Aorta (tissue), 5 donors: Measurements from ENCODE around the gene SLC25A26. TPM values are rescaled to one million over a fixed set of nuclear protein-coding genes. Genes with fewer than 3 reads are reported as not detected.

Source experiments
- ATAC-seq: fragments of 200-7000 bp; cut with Tn5 transposase; one replicate; pipeline ENCODE4 v1.9.1; 2022; ENCODE audit warnings: moderate library complexity; ENCODE audit not compliant: low FRiP score
- DNase-seq, 2 donors: peaks; one replicate each; pipeline ENCODE4 v3.0.0-alpha.2; 2020
- H3K27ac ChIP-seq, 2 donors: one replicate each; pipeline ENCODE4 v1.5.1; 2013; ENCODE audit warnings: low read length in 2 of 2, mild to moderate bottlenecking in 2 of 2, moderate library complexity in 2 of 2, control low read depth in 1 of 2, inconsistent platforms in 1 of 2, low read depth in 1 of 2
- H3K27me3 ChIP-seq, 2 donors: one replicate each; pipeline ENCODE4 v1.6.1; 2013; ENCODE audit warnings: control low read depth in 1 of 2, low read length in 1 of 2, mild to moderate bottlenecking in 1 of 2, moderate library complexity in 1 of 2; ENCODE audit not compliant: insufficient read depth in 2 of 2, control insufficient read depth in 1 of 2
- H3K36me3 ChIP-seq, 2 donors: one replicate each; pipeline ENCODE4 v1.6.1; 2013; ENCODE audit warnings: control low read depth in 1 of 2, low read length in 1 of 2, mild to moderate bottlenecking in 1 of 2; ENCODE audit not compliant: insufficient read depth in 2 of 2, control insufficient read depth in 1 of 2
- H3K4me1 ChIP-seq, 2 donors: one replicate each; pipeline ENCODE4 v1.6.1; 2013; ENCODE audit warnings: low read length in 2 of 2, control low read depth in 1 of 2, mild to moderate bottlenecking in 1 of 2, moderate library complexity in 1 of 2; ENCODE audit not compliant: insufficient read depth in 2 of 2, control insufficient read depth in 1 of 2
- H3K4me3 ChIP-seq, 2 donors: one replicate each; pipeline ENCODE4 v1.5.1; 2013; ENCODE audit warnings: low read length in 2 of 2, control low read depth in 1 of 2, mild to moderate bottlenecking in 1 of 2
- H3K9me3 ChIP-seq: one replicate; pipeline ENCODE4 v1.6.1; 2013; ENCODE audit warnings: mild to moderate bottlenecking, low read length; ENCODE audit not compliant: control insufficient read depth
- WGBS, 2 donors: extraction: QIAGEN DNeasy Blood & Tissue Kit; methylation state at CpG; one replicate each; pipeline ENCODE4 v1.1.7; 2013; 5-methylcytosine and 5-hydroxymethylcytosine counted together
- intact Hi-C, 2 donors: fragments of 100-400 bp; cut with DNase I; formaldehyde crosslinking; loops; one replicate each; pipeline versions ENCODE4 v1.14.2 to v1.15.0; 2022
- polyA plus RNA-seq, 2 donors: library from polyadenylated mRNA; stranded (reverse); fragments of 200-250 nt; gene quantifications; one replicate each; pipeline ENCODE4 v1.2.3, GENCODE V29; 2013
- total RNA-seq, 2 donors: library from RNA; stranded (reverse); fragmentation: NEBNext Ultra II Directional; extraction: Animal tissue kit (Norgen Biotek cat#: 25700); gene quantifications; one replicate each; pipeline ENCODE4 v1.2.1, GENCODE V29; 2021
- donor health status: healthy with polysubstance abuse.
- donor health status: Bipolar disorder and iron deficiency.
- donor health status: DM: no; HTN: no; CAD: no.
- donor health status: DM: no; HTN: no; CAD: no.
- donor health status: DM: yes; HTN: yes; CAD: no.

SLC25A26 gene
- total and polyA plus RNA-seq, 4 donors = 14.9 to 17.5 (median 16.7) TPM

GRCh38 chr3:66396888-66397287 lies 176.1 kb downstream of the SLC25A26 start:
- Histone ChIP-seq H3K4me3 (no peak overlapping the region), H3K36me3 (no peaks in the 10 kb centered on the region), H3K27me3 (no peaks in the 10 kb centered on the region), H3K4me1 (peaks cover 8 to 15% of the 10 kb centered on the region in 2 donors), H3K9me3 (no peaks in the 10 kb centered on the region), H3K27ac (no peak overlapping the region)
- intact Hi-C loops = no loop called here
- WGBS, 2 donors = 96 to 98% methylated on average over 9 of the region's 9 CpGs
- DNase-seq = no peak
- ATAC-seq = no peak

- ATAC-seq = no peak
- Histone ChIP-seq H3K4me1 (peaks cover 4 to 13% of the 10 kb centered on the region in 2 donors), H3K9me3 (no peaks in the 10 kb centered on the region), H3K27me3 (no peaks in the 10 kb centered on the region), H3K27ac (no peak overlapping the region), H3K36me3 (no peaks in the 10 kb centered on the region), H3K4me3 (no peak overlapping the region)
- intact Hi-C loops = no loop called here
- DNase-seq = no peak
- WGBS, 2 donors = 37 to 38% methylated on average over 2 of the region's 2 CpGs
Measured at GRCh38 chr3:66397745-66398144, 176.9 kb downstream of the SLC25A26 start.

GRCh38 chr3:66398228-66399025 lies 177.6 kb downstream of the SLC25A26 start:
- 90 to 91% methylated on average over 9 of the region's 9 CpGs for WGBS, 2 donors
- Histone ChIP-seq H3K9me3 (no peaks in the 10 kb centered on the region), H3K4me1 (peaks cover 0 to 9% of the 10 kb centered on the region in 2 donors), H3K36me3 (no peaks in the 10 kb centered on the region), H3K27me3 (no peaks in the 10 kb centered on the region), H3K4me3 (no peak overlapping the region), H3K27ac (peak overlapping the region in 1 of 2 donors; percentile 23)
- no peak for DNase-seq
- intact Hi-C loops = no loop called here
- ATAC-seq = no peak

- Histone ChIP-seq H3K27ac (no peak overlapping the region), H3K4me1 (peaks cover 0 to 7% of the 10 kb centered on the region in 2 donors), H3K4me3 (no peak overlapping the region), H3K36me3 (no peaks in the 10 kb centered on the region), H3K9me3 (no peaks in the 10 kb centered on the region), H3K27me3 (no peaks in the 10 kb centered on the region)
- DNase-seq (no peak), ATAC-seq (no peak)
- WGBS, 2 donors = 73 to 74% methylated on average over 10 of the region's 10 CpGs
- intact Hi-C loops = loop anchor here (10.0 kb wide), 4 partner anchors 125 to 225 kb away; no protein-coding TSS in a partner anchor
Measured at GRCh38 chr3:66399529-66400232, 178.9 kb downstream of the SLC25A26 start.

- H3K9me3 ChIP-seq = no peaks in the 10 kb centered on the region
- no peak overlapping the region for H3K4me3 ChIP-seq
- intact Hi-C loops = loop anchor here (10.0 kb wide), 4 partner anchors 126 to 224 kb away; no protein-coding TSS in a partner anchor
- peak overlapping the region in 1 of 2 donors; percentile 29 for H3K27ac ChIP-seq
- H3K4me1 ChIP-seq = peaks cover 0 to 4% of the 10 kb centered on the region in 2 donors
- DNase-seq = no peak
- no peaks in the 10 kb centered on the region for H3K36me3 ChIP-seq
- ATAC-seq = no peak
- 36 to 43% methylated on average over 15 of the region's 15 CpGs for WGBS, 2 donors
- H3K27me3 ChIP-seq = no peaks in the 10 kb centered on the region
Measured at GRCh38 chr3:66400411-66401156, 179.8 kb downstream of the SLC25A26 start.

- H3K27me3 ChIP-seq = no peaks in the 10 kb centered on the region
- intact Hi-C loops = loop anchor here (10.0 kb wide), 4 partner anchors 126 to 224 kb away; no protein-coding TSS in a partner anchor
- peaks cover 0 to 4% of the 10 kb centered on the region in 2 donors for H3K4me1 ChIP-seq
- H3K27ac ChIP-seq = peak overlapping the region in 1 of 2 donors; percentile 29
- H3K36me3 ChIP-seq = no peaks in the 10 kb centered on the region
- H3K4me3 ChIP-seq = no peak overlapping the region
- WGBS, 2 donors = 18% methylated on average over 10 of the region's 10 CpGs
- no peaks in the 10 kb centered on the region for H3K9me3 ChIP-seq
- ATAC-seq = no peak
- DNase-seq = no peak
Measured at GRCh38 chr3:66401157-66401550, 180.4 kb downstream of the SLC25A26 start.

- Histone ChIP-seq H3K27ac (peak overlapping the region in 1 of 2 donors; percentile 29), H3K36me3 (no peaks in the 10 kb centered on the region), H3K9me3 (no peaks in the 10 kb centered on the region), H3K4me3 (no peak overlapping the region), H3K27me3 (no peaks in the 10 kb centered on the region), H3K4me1 (peaks cover 0 to 4% of the 10 kb centered on the region in 2 donors)
- DNase-seq (no peak), ATAC-seq (no peak)
- intact Hi-C loops = loop anchor here (10.0 kb wide), 4 partner anchors 127 to 223 kb away; no protein-coding TSS in a partner anchor
- WGBS, 2 donors = 34 to 41% methylated on average over 20 of the region's 20 CpGs
Measured at GRCh38 chr3:66401675-66402491, 181.1 kb downstream of the SLC25A26 start.
